ENCODE measurements around the gene TSPAN7. TPM values are rescaled to one million over a fixed set of nuclear protein-coding genes. Genes with fewer than 3 reads are reported as not detected.

Gene TSPAN7
- total RNA-seq, 1 donor from 2014 or later, result 54.0 TPM

- Mint-ChIP-seq H3K4me3 (ENCODE audit: unreplicated experiment) (no peak overlapping the region), H3K27ac (ENCODE audit: unreplicated experiment) (no peak overlapping the region), H3K36me3 (ENCODE audit: unreplicated experiment) (no peaks in the 10 kb centered on the region), H3K4me1 (ENCODE audit: low read depth, unreplicated experiment) (no peaks in the 10 kb centered on the region), H3K9me3 (ENCODE audit: unreplicated experiment) (no peaks in the 10 kb centered on the region), H3K27me3 (ENCODE audit: unreplicated experiment) (no peaks in the 10 kb centered on the region)
- no peak for DNase-seq
- TF ChIP-seq CTCF (IDR thresholded peaks at IDR 0.05; ENCODE audit: partially characterized antibody, unreplicated experiment), result no peak
These were observed 16.8 kb downstream of the TSPAN7 start for GRCh38 chrX:38578167-38578566.

GRCh38 chrX:38583181-38583580, 21.8 kb downstream of the TSPAN7 start:
- Mint-ChIP-seq H3K4me1 (ENCODE audit: low read depth, unreplicated experiment) (no peaks in the 10 kb centered on the region), H3K4me3 (ENCODE audit: unreplicated experiment) (no peak overlapping the region), H3K36me3 (ENCODE audit: unreplicated experiment) (no peaks in the 10 kb centered on the region), H3K9me3 (ENCODE audit: unreplicated experiment) (no peaks in the 10 kb centered on the region), H3K27me3 (ENCODE audit: unreplicated experiment) (no peaks in the 10 kb centered on the region), H3K27ac (ENCODE audit: unreplicated experiment) (no peak overlapping the region)
- no peak for TF ChIP-seq CTCF (IDR thresholded peaks at IDR 0.05; ENCODE audit: partially characterized antibody, unreplicated experiment)
- no peak for DNase-seq

- no peaks in the 10 kb centered on the region for H3K4me1 Mint-ChIP-seq (ENCODE audit: low read depth, unreplicated experiment)
- no peak overlapping the region for H3K4me3 Mint-ChIP-seq (ENCODE audit: unreplicated experiment)
- no peak for DNase-seq
- H3K27me3 Mint-ChIP-seq (ENCODE audit: unreplicated experiment), result no peaks in the 10 kb centered on the region
- H3K36me3 Mint-ChIP-seq (ENCODE audit: unreplicated experiment), result no peaks in the 10 kb centered on the region
- no peaks in the 10 kb centered on the region for H3K9me3 Mint-ChIP-seq (ENCODE audit: unreplicated experiment)
- no peak for TF ChIP-seq CTCF (IDR thresholded peaks at IDR 0.05; ENCODE audit: partially characterized antibody, unreplicated experiment)
- H3K27ac Mint-ChIP-seq (ENCODE audit: unreplicated experiment), result no peak overlapping the region
These were observed 33.1 kb downstream of the TSPAN7 start for GRCh38 chrX:38594434-38594833.

GRCh38 chrX:38595801-38596200, 34.5 kb downstream of the TSPAN7 start:
- H3K36me3 Mint-ChIP-seq (ENCODE audit: unreplicated experiment), result no peaks in the 10 kb centered on the region

GRCh38 chrX:38596939-38597338, 35.6 kb downstream of the TSPAN7 start:
- H3K4me3 Mint-ChIP-seq (ENCODE audit: unreplicated experiment), result no peak overlapping the region
- no peak overlapping the region for H3K27ac Mint-ChIP-seq (ENCODE audit: unreplicated experiment)
- no peaks in the 10 kb centered on the region for H3K36me3 Mint-ChIP-seq (ENCODE audit: unreplicated experiment)
- DNase-seq, result no peak
- H3K27me3 Mint-ChIP-seq (ENCODE audit: unreplicated experiment), result no peaks in the 10 kb centered on the region
- no peak for TF ChIP-seq CTCF (IDR thresholded peaks at IDR 0.05; ENCODE audit: partially characterized antibody, unreplicated experiment)
- no peaks in the 10 kb centered on the region for H3K9me3 Mint-ChIP-seq (ENCODE audit: unreplicated experiment)
- H3K4me1 Mint-ChIP-seq (ENCODE audit: low read depth, unreplicated experiment), result no peaks in the 10 kb centered on the region

More at GRCh38 chrX:38595801-38596200, 34.5 kb downstream of the TSPAN7 start:
- no peak for TF ChIP-seq CTCF (IDR thresholded peaks at IDR 0.05; ENCODE audit: partially characterized antibody, unreplicated experiment)
- DNase-seq, result no peak
- Mint-ChIP-seq H3K9me3 (ENCODE audit: unreplicated experiment) (no peaks in the 10 kb centered on the region), H3K27me3 (ENCODE audit: unreplicated experiment) (no peaks in the 10 kb centered on the region), H3K4me3 (ENCODE audit: unreplicated experiment) (no peak overlapping the region), H3K27ac (ENCODE audit: unreplicated experiment) (no peak overlapping the region), H3K4me1 (ENCODE audit: low read depth, unreplicated experiment) (no peaks in the 10 kb centered on the region)
